ENCODE measurements around the gene EPN2. TPM values are rescaled to one million over a fixed set of nuclear protein-coding genes. Genes with fewer than 3 reads are reported as not detected.
A peak's percentile ranks its signal among the peaks of the same experiment; 100 is the strongest.

The EPN2 gene
- total and polyA plus RNA-seq, 10 of the 15 experiments (the other 5 are each of a cell fraction or from before 2014, with no cell fraction given) = 0.26 to 8.4 (median 4.7) TPM

GRCh38 chr17:19377602-19378415 lies 140.6 kb downstream of the EPN2 start (continued):
- TF ChIP-seq ZBTB4 (CRISPR knock-in tag; IDR thresholded peaks at IDR 0.05) (no peak), GABPA (IDR thresholded peaks at IDR 0.05; ENCODE audit: low read depth) (peak; percentile 93), ATF3 (IDR thresholded peaks at IDR 0.05; ENCODE audit: borderline replicate concordance, extremely low read depth, low read depth, low read length) (no peak), TAF1 (IDR thresholded peaks at IDR 0.05; ENCODE audit: borderline replicate concordance, low read depth, low read length) (peak; percentile 90), ASH2L (IDR thresholded peaks at IDR 0.05; ENCODE audit: borderline replicate concordance, low read depth) (peak; percentile 56; the same call in 1 of the 2 replicates), NFYA (IDR thresholded peaks at IDR 0.05; ENCODE audit: borderline replicate concordance, low read depth, low read length) (no peak), TBL1XR1 (IDR thresholded peaks at IDR 0.05; ENCODE audit: low read depth, low read length) (no peak), CBFB (IDR thresholded peaks at IDR 0.05; ENCODE audit: low read depth) (peak; percentile 88), IKZF2 (IDR thresholded peaks at IDR 0.05) (peak; percentile 38 to 49; a peak in 3 of 4 replicates), NBN (IDR thresholded peaks at IDR 0.05) (peak; percentile 80), CREM (IDR thresholded peaks at IDR 0.05; ENCODE audit: low read depth) (peak; percentile 31; the same call in 1 of the 2 replicates), E4F1 (IDR thresholded peaks at IDR 0.05; ENCODE audit: borderline replicate concordance, partially characterized antibody) (peak; percentile 45), RBBP5 (conservative IDR thresholded peaks at IDR 0.05) (peak; percentile 82; the same call in 1 of the 2 replicates), SIN3A (IDR thresholded peaks at IDR 0.05; ENCODE audit: low read depth, low read length) (peak; percentile 78; the same call in 1 of the 2 replicates), BCL11A (IDR thresholded peaks at IDR 0.05; ENCODE audit: low read depth, low read length) (no peak), CTCF (IDR thresholded peaks at IDR 0.05 in 2 of 3, conservative IDR thresholded peaks at IDR 0.05 in 1 of 3; ENCODE audit: control insufficient read depth in 2 of 3, extremely low read depth in 1 of 3, insufficient read depth in 1 of 3, low read depth in 3 of 3, low read length in 3 of 3) (no peak), ETV6 (conservative IDR thresholded peaks at IDR 0.05 in 1 of 2, IDR thresholded peaks at IDR 0.05 in 1 of 2; ENCODE audit: borderline replicate concordance in 1 of 2, low read depth in 1 of 2) (no peak), WRNIP1 (IDR thresholded peaks at IDR 0.05; ENCODE audit: borderline replicate concordance, low read depth, low read length) (peak; percentile 56; the same call in 1 of the 2 replicates)

Data from GM12878 (cell line).